ENCODE results near the gene GRIK4.
A peak's percentile ranks its signal among the peaks of the same experiment; 100 is the strongest.

Gene GRIK4

DNA sequence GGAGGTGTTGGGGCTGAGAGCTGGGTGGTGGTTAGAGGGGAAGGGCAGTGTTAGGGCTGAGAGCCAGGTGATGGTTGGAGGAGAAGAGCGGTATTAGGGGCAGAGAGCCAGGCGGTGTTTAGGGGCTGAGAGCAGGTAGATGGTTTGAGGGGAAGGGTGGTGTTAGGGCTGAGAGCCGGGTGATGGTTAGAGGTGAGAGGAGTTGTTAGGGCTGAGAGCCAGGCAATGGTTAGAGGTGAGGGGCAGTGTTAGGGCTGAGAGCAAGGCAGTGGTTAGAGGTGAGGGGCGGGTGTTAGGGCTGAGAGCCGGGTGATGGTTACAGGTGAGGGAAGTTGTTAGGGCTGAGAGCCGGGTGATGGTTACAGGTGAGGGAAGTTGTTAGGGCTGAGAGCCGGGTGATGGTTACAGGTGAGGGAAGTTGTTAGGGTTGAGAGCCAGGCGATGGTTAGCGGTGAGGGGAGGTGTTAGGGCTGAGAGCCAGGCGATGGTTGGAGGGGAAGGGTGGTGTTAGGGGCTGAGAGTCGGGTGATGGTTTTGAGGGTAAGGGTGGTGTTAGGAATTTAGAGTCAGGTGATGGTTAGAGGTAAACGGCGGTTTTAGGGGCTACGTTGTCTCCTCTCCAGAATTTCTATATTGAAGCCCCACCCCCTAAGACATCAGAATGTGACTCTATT is 282.4 kb downstream of the GRIK4 start:
- DNase-seq: no peak

DNA sequence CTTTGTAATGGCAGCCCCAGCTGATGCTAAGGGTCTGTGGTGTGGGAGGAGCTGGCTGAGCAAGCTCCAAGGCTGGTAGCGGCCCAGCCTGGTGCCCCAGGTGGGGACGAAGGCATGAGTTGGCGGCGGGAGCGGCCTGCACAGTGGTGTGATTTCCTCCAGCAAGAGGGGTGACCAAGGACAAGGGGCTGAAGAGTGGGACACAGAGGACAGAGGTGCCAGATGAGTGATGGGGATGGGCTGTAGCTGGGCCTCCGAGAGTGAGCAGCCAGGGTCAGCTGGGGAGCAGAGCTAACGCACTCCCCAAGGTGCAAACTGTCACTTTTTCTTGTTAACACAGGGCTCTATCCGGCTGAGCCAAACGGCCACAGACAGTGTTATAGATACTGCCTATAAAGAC is 283.2 kb downstream of the GRIK4 start:
- no peak for DNase-seq

DNA sequence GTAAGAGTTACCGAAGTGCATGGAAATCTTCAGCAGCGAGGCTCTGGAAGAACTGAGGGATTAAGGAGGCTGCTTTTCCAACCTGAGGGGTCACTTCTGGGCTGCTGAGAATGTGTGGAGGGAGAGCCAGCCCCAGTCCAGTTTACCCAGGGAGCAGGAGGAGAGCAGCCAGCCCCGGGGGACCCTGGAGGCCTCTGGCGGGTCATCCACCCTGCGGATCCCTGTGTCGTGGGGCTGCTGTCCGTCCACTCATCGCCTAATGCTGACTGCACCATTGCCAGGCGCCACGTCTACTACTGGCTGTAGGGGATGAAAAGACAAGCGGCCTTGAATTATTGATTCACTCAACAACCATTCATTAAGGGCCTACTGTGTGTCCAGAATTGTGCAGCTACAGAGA is 283.6 kb downstream of the GRIK4 start:
- no peak for DNase-seq

GRCh38 chr11:120797143-120797542 is 285.6 kb downstream of the GRIK4 start:
- DNase-seq: no peak

DNA sequence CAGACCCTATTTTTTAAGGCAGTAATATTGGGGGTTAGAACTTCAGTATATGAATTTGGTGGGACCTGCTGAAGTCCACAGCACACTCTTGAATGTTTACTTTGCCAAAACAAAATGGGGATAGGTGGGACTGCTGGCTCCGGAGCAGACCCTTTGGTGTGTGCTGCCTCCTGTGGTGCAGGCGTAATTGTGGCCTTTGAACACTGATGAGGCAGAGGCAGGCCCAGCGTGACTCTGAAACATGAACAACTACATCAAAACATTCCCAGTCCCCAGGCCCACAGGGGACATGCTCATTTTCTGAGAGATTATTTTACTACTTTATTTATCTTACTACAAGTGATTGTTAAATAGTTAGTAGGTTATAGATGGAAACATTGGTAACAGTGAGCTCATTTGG is 287.3 kb downstream of the GRIK4 start:
- DNase-seq: no peak

- DNase-seq: no peak
Observed at GRCh38 chr11:120800206-120800605, 288.7 kb downstream of the GRIK4 start.

DNA sequence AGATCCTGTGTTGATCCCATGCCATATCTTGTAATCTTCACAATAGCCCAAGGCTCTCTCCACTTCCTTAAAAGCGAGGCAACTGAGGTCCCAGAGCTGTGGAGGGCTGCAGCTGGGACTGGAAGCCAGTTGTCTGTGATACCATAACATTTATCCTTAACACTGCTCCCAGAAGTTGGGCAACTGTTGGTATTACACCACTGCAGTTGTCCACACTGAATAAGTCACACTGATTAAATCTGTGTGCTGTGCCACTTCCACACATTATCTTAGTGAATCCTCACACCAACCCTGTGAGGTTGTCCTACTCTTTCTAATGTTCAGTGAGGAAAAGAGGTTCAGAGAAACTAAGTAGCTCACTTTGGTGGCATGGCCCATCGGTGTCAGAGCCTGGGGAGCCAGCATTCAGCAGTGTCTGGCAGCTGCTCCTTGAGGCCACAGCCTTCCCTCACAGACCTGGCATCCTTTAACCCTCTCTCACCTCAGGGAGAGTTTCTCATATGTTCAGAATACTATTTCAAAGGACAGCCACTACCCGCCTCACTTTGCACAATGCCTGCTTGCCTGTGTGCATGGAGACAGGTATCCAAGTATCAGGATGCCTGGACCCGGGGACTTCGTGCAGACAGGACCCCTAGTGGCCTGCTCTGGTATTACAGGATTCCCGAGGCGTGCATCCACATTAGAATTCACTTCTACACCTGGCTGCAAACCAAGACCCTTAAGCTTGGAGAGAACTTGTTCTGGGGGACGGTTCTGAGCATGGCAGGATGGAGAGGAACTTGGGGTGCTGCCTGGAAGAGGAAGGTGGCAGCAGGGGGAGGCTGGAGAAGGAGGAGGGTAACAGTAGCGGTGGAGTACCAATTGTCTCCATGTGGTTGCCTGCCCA is 290.5 kb downstream of the GRIK4 start:
- DNase-seq: peak; percentile 44

DNA sequence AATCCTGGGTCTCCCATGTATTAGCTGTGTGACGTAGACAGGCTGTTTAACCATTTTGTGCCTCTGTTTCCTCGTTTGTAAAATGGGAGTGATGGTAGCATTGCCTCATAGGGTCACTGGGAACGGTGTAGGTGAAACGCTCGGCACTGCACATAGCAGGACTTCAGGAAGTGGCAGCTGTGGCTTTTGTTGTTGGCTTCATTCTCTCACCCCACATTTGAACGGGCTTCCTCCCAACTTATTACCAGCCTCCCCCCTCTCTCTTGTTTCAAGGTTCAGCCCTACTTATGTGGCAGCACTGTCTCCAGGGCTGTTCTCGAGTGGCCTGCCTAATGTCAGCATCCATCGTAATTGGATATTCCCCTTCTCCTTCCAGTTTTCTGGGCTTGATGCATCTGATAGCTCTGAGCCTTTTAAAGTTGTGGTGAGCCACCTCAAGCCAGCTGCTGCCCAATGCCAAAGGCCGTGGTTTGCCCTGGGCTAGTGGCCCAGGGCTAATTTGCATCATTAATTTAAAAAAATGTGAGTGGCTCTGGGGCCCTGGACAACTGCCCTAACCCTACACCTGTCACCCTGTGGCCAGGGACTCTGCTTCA is 294.5 kb downstream of the GRIK4 start:
- DNase-seq: no peak

DNA sequence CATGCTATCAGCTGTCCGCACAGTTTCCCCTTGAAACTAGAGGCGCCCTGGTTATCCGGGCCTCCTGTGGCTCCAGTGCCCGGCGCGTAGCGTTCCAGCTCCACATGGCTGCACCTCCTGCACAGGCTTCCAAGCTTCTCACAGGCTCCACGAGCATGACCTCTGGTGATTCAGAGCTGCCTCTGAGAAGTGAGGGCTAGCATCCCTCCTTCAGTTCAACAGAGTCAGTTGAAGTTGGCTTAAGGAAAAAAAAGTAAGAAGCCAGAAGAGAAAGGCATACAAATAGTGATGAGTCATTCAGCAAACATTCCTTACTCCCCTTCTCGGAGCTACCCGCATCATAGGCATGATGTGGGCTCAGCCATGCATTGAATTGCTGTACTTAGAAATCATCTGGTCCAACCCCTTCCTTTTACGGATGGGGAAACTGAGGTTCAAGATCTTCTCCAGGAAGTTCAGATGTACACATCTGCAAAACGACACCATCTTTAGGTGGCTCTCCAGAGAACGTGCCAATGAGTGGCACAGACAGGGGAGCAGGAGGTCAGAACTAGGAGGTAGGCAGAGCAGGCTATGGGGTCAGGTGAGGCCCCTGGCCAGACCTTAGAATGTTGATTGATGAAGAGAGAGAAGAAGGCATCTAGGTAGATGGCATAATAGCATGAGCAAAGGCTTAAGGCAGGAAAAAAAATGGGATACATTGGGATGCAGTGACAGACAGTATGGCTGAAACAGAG is 296.0 kb downstream of the GRIK4 start:
- DNase-seq: no peak

GRCh38 chr11:120808616-120809050 is 297.1 kb downstream of the GRIK4 start:
- DNase-seq: no peak

DNA sequence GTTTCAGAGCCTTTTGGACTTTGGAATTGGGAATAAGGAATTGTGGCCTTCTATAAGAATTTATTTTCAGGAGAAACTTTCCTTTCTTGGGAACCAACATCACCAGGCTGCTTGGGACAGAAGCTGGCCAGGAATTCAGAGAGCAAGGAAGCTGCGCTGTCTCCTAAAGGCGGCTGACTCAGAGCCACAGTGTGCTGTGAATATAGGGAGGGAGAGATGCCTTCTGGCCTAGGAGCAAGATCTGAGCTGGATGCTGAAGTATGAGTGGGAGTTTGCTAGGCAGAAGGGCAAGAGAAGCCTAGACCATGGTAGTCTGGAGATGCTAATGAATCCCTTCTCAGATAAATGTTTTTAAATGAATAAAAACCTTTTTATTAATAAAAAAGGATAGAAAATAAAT is 298.7 kb downstream of the GRIK4 start:
- no peak for DNase-seq

DNA sequence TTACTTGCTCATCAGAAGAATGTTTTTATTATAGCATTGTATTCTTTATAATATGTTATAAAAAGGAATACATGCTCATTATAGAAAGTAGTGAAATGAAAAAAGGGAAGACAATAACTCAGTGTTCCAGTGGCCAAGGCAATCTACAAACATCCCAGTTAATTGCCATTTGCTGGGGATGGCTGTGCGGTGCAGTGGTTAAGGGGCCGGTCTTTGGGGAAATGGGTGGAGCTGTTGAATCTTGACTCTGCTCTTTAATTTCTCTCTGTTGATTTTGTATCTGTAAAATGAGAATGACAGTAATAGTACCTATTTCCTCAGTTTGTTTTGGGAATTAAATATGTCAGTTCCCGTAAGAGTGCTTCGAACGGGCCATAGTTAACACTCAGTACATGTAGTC is 299.7 kb downstream of the GRIK4 start:
- no peak for DNase-seq

- no peak for DNase-seq
Observed at GRCh38 chr11:120811731-120812130, 300.2 kb downstream of the GRIK4 start.

- no peak for DNase-seq
Observed at GRCh38 chr11:120814531-120815318, 303.2 kb downstream of the GRIK4 start.

DNA sequence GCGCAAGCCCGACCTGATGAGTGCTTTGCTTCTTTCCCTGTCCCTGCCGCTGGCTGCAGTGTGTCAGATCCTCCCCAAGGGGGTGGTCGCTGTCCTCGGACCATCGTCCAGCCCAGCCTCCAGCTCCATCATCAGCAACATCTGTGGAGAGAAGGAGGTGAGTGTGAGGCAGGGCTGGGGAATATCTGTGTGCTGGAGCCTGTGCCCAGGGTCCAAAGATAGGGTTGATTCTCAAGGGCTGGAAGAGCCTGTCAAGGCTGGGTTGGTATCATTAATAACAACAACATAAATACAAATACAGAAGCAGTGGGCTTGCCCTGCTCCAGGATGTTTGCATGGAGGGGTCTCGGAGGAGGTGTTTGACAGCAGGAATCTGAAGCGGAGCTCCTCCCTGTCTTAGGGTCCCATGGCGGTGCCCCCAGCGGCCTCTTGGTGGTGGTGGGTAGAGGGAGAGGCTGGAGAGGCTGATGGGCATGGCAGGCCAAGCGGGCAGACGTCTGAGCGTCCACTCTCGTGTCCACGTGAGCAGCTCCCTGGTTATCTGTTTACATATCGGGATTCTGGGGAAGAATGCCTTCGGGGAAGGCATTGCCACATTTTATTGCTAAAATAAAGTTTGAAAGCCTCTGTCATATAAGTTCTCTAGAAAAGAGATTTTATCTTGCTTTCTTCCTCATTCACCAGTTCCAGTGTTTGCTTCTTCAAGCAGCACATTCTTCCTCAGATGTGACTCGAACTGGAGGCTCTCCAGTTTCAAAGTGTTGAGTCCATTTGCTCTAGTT is 304.0 kb downstream of the GRIK4 start:
- no peak for DNase-seq

DNA sequence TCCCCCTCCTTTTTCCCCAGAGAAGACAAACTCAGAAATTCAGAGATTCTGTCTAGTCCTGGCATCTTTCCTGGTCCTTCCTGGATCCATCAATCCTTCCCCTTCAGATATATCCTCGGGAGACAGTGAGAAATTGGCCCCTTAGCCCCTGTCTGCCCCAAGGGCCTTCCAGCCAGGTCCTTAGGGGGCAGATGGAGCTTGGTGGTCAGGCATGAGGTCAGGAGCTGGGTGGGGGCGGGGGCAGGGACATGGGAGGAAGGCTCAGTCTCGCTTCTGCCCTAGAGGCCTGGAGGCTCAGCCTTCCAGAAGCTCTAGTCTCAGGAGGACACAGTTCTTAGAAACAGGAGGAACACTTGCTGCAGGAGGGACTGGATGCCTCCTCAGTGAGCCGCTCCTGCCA is 304.6 kb downstream of the GRIK4 start:
- DNase-seq: no peak

DNA sequence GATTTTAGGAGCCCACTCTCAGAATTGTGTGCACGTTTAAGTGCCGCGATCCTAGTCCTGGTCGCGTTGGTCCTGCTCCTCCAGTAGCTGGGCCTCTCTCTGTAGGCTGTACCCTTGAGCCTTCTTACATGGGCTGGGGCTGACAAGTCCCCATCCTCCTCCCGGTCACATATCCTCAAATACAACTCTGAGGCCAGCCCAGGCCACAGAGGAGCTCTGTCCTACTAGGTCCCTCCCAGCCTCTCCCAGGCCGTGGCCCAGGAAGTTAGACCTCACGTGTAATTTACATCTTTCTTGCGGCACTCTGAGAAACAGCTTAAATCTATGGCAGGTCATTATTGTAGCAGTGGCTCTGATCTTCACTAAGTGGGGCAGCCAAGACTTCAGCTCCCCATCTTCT is 305.2 kb downstream of the GRIK4 start:
- DNase-seq: no peak

- DNase-seq: no peak
Observed at GRCh38 chr11:120817158-120817557, 305.6 kb downstream of the GRIK4 start.

DNA sequence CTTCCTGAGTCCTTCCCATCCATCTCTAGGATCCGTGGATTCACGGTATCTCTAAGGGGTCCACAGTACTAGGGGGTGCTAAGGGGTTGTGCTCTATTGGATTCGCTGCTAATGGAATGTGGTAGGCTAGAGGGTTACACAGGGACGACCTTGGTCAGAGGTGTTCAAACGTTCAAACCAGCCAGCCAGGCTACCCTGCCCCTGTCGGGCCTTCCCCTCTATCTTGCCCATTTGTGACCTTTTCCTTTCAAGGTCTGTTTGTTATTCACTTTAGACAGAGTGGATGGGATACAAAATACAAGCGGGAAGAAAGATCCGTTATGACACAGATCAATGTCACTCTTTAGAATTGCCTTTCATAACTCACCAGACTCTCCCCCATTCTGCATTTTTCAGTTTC is 306.5 kb downstream of the GRIK4 start:
- DNase-seq: no peak

DNA sequence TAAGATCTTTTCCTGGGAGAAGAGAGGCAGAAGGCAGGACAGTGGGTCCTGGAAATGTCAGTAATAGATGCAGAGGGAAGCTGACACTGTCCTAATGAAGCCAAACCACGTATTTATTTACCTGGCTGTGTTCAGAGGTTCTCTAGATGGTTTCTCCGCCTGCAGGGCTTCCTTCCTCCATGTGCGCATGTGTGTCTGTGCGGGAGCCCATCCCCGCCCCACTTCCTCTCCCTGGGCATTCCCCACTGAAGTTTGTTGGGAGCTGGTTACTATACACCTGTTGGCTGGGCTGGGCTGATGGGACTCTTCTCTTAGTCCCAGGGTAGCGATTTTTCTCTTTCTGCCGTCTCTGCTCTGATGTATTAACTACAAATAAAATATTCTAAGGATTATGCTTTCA is 307.5 kb downstream of the GRIK4 start:
- no peak for DNase-seq

Measured in stimulated activated CD4-positive, alpha-beta T cell treated with anti-CD3 and anti-CD28 coated beads, Interleukin-12 subunit alpha, Interleukin-12 subunit beta, amount 100 ng/mL, for 4 hours (primary cell).